HCT116 (cell line): ENCODE data around the gene CACNB3. TPM values are rescaled to one million over a fixed set of nuclear protein-coding genes. Genes with fewer than 3 reads are reported as not detected.
"Not testable (repeated sequence)": the region's sequence is repeated elsewhere in the genome, so short reads cannot be mapped to it uniquely, and the experiment has no call there.

Experiments
- ATAC-seq: fragments of 200-7000 bp; cut with Tn5 transposase; 2 replicates; pipeline ENCODE4 v1.9.1; 2020; ENCODE audit warnings: mild to moderate bottlenecking, moderate library complexity
- BruUV-seq: library from RNA; stranded (reverse); fragments of 400-500 nt; replicated peaks from 2 replicates; lab custom pipeline; 2021; lab: Mats Ljungman, UMichigan
- CTCF ChIA-PET: fragments of 300-600 bp; sonication (Branson Sonifier 250); formaldehyde crosslinking; loops from one replicate; lab custom pipeline; 2021; ENCODE audit warnings: antibody characterized with exemption; lab: Charles Lee
- POLR2A ChIA-PET: fragments of 300-600, 350-600 bp; sonication (Branson Sonifier 250); formaldehyde crosslinking; loops from one replicate; lab custom pipeline; 2021; ENCODE audit warnings: antibody characterized with exemption; lab: Charles Lee
- RAD21 ChIA-PET, 2 experiments: fragments of 300-600 bp; sonication (Branson Sonifier 250); formaldehyde crosslinking; loops; one replicate each; lab custom pipeline; 2023; ENCODE audit warnings: low total read pairs in 2 of 2; ENCODE audit not compliant: uncharacterized antibody in 2 of 2, unreplicated experiment in 2 of 2, low non-redundant PET in 1 of 2; lab: Charles Lee
- DNase-seq: peaks from one replicate; pipeline ENCODE4 v3.0.0-alpha.2; 2010; ENCODE audit warnings: low read depth, low spot score
- H2AFZ ChIP-seq: fragments of 200-600 bp; shearing (Covaris generic), sonication (generic); 2 replicates; pipeline ENCODE4 v1.6.1; 2017; ENCODE audit warnings: low read depth, mixed run types, mixed read lengths, antibody characterized with exemption, low read length; ENCODE audit not compliant: poor library complexity, severe bottlenecking
- H3K27ac ChIP-seq: 2 replicates; pipeline ENCODE4 v1.5.1; 2012; ENCODE audit warnings: low read depth, low read length
- H3K27me3 ChIP-seq: fragments of 200-600 bp; sonication (generic); 2 replicates; pipeline ENCODE4 v1.6.1; 2016; ENCODE audit warnings: mixed run types, low read length, mixed read lengths; ENCODE audit not compliant: insufficient read depth
- H3K36me3 ChIP-seq, 2 experiments: fragments of 200-500 bp in 1 of 2; fragments of 200-600 bp in 1 of 2; sonication (Bioruptor generic) in 1 of 2; sonication (generic) in 1 of 2; 2 replicates each; pipeline versions ENCODE4 v1.5.1 to v1.6.1; 2014 to 2016; ENCODE audit warnings: low read length in 2 of 2, inconsistent platforms in 1 of 2, mixed read lengths in 1 of 2, mixed run types in 1 of 2; ENCODE audit not compliant: insufficient read depth in 2 of 2, control insufficient read depth in 1 of 2
- H3K4me1 ChIP-seq, 2 experiments: fragments of 200-600 bp in 1 of 2; sonication (generic) in 1 of 2; 2 replicates each; pipeline versions ENCODE4 v1.5.1 to v1.6.1; 2012 to 2017; ENCODE audit warnings: low read length in 2 of 2, inconsistent platforms in 1 of 2, mild to moderate bottlenecking in 1 of 2, mixed read lengths in 1 of 2, mixed run types in 1 of 2, moderate library complexity in 1 of 2; ENCODE audit not compliant: insufficient read depth in 2 of 2, control insufficient read depth in 1 of 2
- H3K4me2 ChIP-seq: fragments of 200-600 bp; sonication (generic); 2 replicates; pipeline ENCODE4 v1.6.1; 2017; ENCODE audit warnings: mixed run types, low read length, mixed read lengths
- H3K4me3 ChIP-seq, 2 experiments: fragments of 200-600 bp in 1 of 2; sonication (generic) in 1 of 2; replicated peaks in 1 of 2; 2 replicates each; pipeline ENCODE4 v1.5.1; 2011 to 2016; ENCODE audit warnings: low read length in 2 of 2, control low read depth in 1 of 2, low read depth in 1 of 2, mild to moderate bottlenecking in 1 of 2, mixed read lengths in 1 of 2, mixed run types in 1 of 2
- H3K79me2 ChIP-seq: fragments of 200-600 bp; sonication (generic); 2 replicates; pipeline ENCODE4 v1.6.1; 2017; ENCODE audit warnings: mild to moderate bottlenecking, mixed run types, low read length, moderate library complexity, mixed read lengths; ENCODE audit not compliant: insufficient read depth
- H3K9ac ChIP-seq: fragments of 200-600 bp; sonication (generic); 2 replicates; pipeline ENCODE4 v1.6.1; 2016; ENCODE audit warnings: low read length, mixed read lengths
- H3K9me2 ChIP-seq: fragments of 200-600 bp; sonication (generic), shearing (Covaris generic); 2 replicates; pipeline ENCODE4 v1.6.1; 2017; ENCODE audit warnings: mixed run types, mild to moderate bottlenecking, moderate library complexity; ENCODE audit not compliant: insufficient read depth
- H3K9me3 ChIP-seq, 2 experiments: fragments of 200-500 bp in 1 of 2; fragments of 200-600 bp in 1 of 2; sonication (Bioruptor generic) in 1 of 2; sonication (generic) in 1 of 2; 2 replicates each; pipeline ENCODE4 v1.6.1; 2014 to 2017; ENCODE audit warnings: low read length in 2 of 2, mixed read lengths in 2 of 2, inconsistent platforms in 1 of 2, low read depth in 1 of 2, mild to moderate bottlenecking in 1 of 2, mixed run types in 1 of 2, moderate library complexity in 1 of 2; ENCODE audit not compliant: control insufficient read depth in 1 of 2, insufficient read depth in 1 of 2
- H4K20me1 ChIP-seq: fragments of 200-600 bp; sonication (generic), shearing (Covaris generic); 2 replicates; pipeline ENCODE4 v1.6.1; 2017; ENCODE audit warnings: mixed run types, mild to moderate bottlenecking, moderate library complexity; ENCODE audit not compliant: insufficient read depth
- CEBPB ChIP-seq: IDR thresholded peaks from 2 replicates; pipeline ENCODE4 v1.6.1; 2012; ENCODE audit warnings: low read depth
- EGR1 ChIP-seq: IDR thresholded peaks from 2 replicates; pipeline ENCODE4 v1.6.1; 2012; ENCODE audit warnings: low read depth
- EZH2phosphoT487 ChIP-seq: fragments of 200-600 bp; IDR thresholded peaks from 2 replicates; pipeline ENCODE4 v1.6.1; 2018; ENCODE audit warnings: antibody characterized with exemption, borderline replicate concordance
- MAX ChIP-seq: IDR thresholded peaks from 2 replicates; pipeline ENCODE4 v1.6.1; 2012
- POLR2A ChIP-seq: IDR thresholded peaks from 2 replicates; pipeline ENCODE4 v1.7.0; 2011; ENCODE audit warnings: borderline replicate concordance; ENCODE audit not compliant: insufficient read depth, insufficient read length; ENCODE audit errors: extremely low read depth
- SIN3A ChIP-seq: IDR thresholded peaks from 2 replicates; pipeline ENCODE4 v1.6.1; 2012; ENCODE audit warnings: low read depth
- TCF7L2 ChIP-seq: IDR thresholded peaks from 2 replicates; pipeline ENCODE4 v1.7.0; 2011; ENCODE audit warnings: borderline replicate concordance, inconsistent platforms; ENCODE audit not compliant: insufficient read depth, insufficient read length; ENCODE audit errors: extremely low read depth
- ZFX ChIP-seq: fragments of 450-650 bp; IDR thresholded peaks from 2 replicates; pipeline ENCODE4 v1.6.1; 2017
- intact Hi-C: fragments of 100-400 bp; cut with micrococcal nuclease; formaldehyde crosslinking; loops from 2 replicates; pipeline ENCODE4 v1.10.0; 2022
- total RNA-seq: library from RNA; stranded (reverse); gene quantifications from one replicate; pipeline ENCODE4 v1.2.1, GENCODE V29; 2021; ENCODE audit not compliant: unreplicated experiment

Gene CACNB3
- total RNA-seq, 1 experiment from 2014 or later, result 22.0 TPM

GRCh38 chr12:48859607-48860006 is 41.3 kb downstream of the CACNB3 start:
- ATAC-seq, result no peak

GRCh38 chr12:48860236-48860635 is 41.9 kb downstream of the CACNB3 start:
- H3K27me3 ChIP-seq, H3K36me3 ChIP-seq, intact Hi-C loops, H2AFZ ChIP-seq, H3K27ac ChIP-seq, H4K20me1 ChIP-seq, BruUV-seq, H3K4me1 ChIP-seq, DNase-seq, RAD21 ChIA-PET, H3K9me3 ChIP-seq, ATAC-seq, POLR2A ChIA-PET, H3K4me3 ChIP-seq, H3K4me2 ChIP-seq, H3K79me2 ChIP-seq, H3K9me2 ChIP-seq, H3K9ac ChIP-seq: not testable (repeated sequence)
- CTCF ChIA-PET, result interaction anchor here (1.1 kb wide), 1 partner anchor 8 kb away, joined by 3 read pairs; the partner anchor contains the start of gene DDX23

More at GRCh38 chr12:48859607-48860006, 41.3 kb downstream of the CACNB3 start:
- Histone ChIP-seq H2AFZ (no peak overlapping the region), H4K20me1 (no peaks in the 10 kb centered on the region), H3K27me3 (peaks cover 10% of the 10 kb centered on the region; the same call in 1 of the 2 replicates), H3K9me3 (no peaks in the 10 kb centered on the region), H3K36me3 (no peaks in the 10 kb centered on the region), H3K9me2 (no peaks in the 10 kb centered on the region), H3K79me2 (no peaks in the 10 kb centered on the region), H3K27ac (no peak overlapping the region), H3K9ac (no peak overlapping the region), H3K4me3 (no peak overlapping the region)
- ChIA-PET RAD21 (no interaction called here), POLR2A (no interaction called here)
- BruUV-seq, result no TSS peak
- no peak for TF ChIP-seq EGR1
- no peak for TF ChIP-seq CEBPB
- no peak for TF ChIP-seq POLR2A
- TF ChIP-seq SIN3A, result no peak
- no peak for TF ChIP-seq MAX
- no peak for TF ChIP-seq ZFX
- no peak for TF ChIP-seq EZH2phosphoT487
- TF ChIP-seq TCF7L2, result no peak
- TF ChIP-seq, all 23 proteins: peak for 0
- intact Hi-C loops, result no loop called here
- DNase-seq, result no peak
- no peak overlapping the region for H3K4me2 ChIP-seq
- CTCF ChIA-PET, result no interaction called here
- H3K4me1 ChIP-seq, result no peaks in the 10 kb centered on the region
